GM12873 (cell line): ENCODE data around the gene PCNP.

ENCODE experiments used
- TF ChIP-seq, protein P1 (sequence below): IDR thresholded peaks from 2 replicates; pipeline ENCODE4 v1.5.1; 2012; ENCODE audit warnings: low read depth, mild to moderate bottlenecking, moderate library complexity, low read length, control low read depth; ENCODE audit not compliant: insufficient read depth; ENCODE audit errors: missing control alignments

PCNP gene

DNA sequence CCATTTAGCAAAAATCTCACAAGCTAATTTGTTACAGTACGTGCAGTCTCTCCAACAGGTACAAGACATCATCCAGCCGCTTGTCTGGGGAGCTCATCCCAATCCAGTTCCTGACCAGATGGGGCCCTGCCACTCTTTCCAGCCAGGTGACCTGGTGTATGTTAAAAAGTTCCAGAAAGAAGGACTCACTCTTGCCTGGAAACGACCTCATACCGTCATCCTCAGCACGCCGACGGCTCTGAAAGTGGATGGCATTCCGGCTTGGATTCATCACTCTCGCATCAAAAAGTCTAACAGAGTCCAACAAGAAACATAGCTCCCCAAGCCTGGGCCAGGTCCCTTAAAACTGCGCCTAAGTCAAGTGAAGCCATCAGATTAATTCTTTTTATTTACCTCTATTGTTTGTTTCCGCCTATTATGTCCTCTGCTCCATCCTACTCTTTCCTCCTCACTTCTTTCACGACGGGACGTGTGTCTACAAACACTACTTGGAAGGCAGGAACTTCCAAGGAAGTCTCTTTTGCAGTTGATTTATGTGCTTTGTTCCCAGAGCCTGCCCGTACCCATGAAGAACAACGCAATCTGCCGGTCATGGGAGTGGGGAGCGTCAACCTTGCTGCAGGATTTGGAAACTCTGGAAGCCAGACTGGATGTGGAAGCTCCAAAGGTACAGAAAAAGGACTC, 65.4 kb downstream of the PCNP start:
- TF ChIP-seq, protein P1, sequence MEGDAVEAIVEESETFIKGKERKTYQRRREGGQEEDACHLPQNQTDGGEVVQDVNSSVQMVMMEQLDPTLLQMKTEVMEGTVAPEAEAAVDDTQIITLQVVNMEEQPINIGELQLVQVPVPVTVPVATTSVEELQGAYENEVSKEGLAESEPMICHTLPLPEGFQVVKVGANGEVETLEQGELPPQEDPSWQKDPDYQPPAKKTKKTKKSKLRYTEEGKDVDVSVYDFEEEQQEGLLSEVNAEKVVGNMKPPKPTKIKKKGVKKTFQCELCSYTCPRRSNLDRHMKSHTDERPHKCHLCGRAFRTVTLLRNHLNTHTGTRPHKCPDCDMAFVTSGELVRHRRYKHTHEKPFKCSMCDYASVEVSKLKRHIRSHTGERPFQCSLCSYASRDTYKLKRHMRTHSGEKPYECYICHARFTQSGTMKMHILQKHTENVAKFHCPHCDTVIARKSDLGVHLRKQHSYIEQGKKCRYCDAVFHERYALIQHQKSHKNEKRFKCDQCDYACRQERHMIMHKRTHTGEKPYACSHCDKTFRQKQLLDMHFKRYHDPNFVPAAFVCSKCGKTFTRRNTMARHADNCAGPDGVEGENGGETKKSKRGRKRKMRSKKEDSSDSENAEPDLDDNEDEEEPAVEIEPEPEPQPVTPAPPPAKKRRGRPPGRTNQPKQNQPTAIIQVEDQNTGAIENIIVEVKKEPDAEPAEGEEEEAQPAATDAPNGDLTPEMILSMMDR: no peak

GRCh38 chr3:101640256-101640655, 66.3 kb downstream of the PCNP start:
- TF ChIP-seq, protein P1: no peak

- TF ChIP-seq, protein P1: no peak
Observed at GRCh38 chr3:101642441-101642840, 68.5 kb downstream of the PCNP start.

DNA sequence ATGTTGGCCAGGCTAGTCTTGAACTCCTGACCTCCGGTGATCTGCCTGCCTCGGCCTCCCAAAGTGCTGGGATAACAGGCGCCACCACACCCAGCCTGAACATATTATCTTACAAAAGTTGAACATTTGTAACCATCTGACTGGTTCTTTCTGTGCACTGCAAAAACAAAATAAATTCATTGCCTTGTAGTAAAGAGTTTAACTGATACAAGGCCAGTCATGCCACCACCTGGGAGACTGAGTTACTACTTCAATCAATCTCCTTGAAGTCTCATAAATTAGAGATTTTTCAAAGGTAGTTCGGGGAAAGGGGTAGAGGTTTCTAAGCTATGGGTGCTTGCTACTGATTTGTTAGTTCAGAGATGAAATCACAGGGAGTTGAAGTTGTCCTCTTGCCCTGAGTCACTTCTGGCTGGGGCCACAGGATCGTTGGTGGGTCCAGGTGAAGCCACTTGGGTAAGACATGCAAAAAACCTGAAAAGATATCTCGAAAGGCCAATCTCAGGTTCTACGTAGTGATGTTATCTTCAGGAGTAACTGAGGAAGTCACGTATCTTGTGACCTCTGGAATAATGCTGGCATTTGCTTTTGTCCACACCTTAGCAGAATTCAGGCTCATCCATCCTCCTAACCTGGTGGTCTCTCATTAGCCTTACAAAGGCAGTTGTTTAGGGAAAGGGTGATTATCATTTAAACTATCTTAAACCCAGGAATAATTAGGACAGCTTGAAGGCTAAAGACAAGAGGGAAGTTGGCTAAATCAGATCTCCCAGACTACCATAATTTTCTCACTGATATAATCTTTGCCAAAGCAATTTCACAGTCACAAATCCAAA, 69.2 kb downstream of the PCNP start:
- TF ChIP-seq, protein P1: no peak
